GM18951 (cell line): ENCODE data around the gene NDUFS1.
"Not testable (repeated sequence)": the region's sequence is repeated elsewhere in the genome, so short reads cannot be mapped to it uniquely, and the experiment has no call there.

Experiments used
- POLR2A ChIP-seq: IDR thresholded peaks from 4 replicates; pipeline ENCODE4 v1.6.1; 2011; ENCODE audit warnings: mild to moderate bottlenecking; ENCODE audit not compliant: insufficient read length, insufficient read depth; ENCODE audit errors: extremely low read depth
- in situ Hi-C: fragments of 300-500 bp; cut with MboI; formaldehyde crosslinking; loops from one replicate; pipeline ENCODE4 v1.12.0; 2022; ENCODE audit warnings: low sequenced_read_pairs, mixed read lengths, inconsistent platforms; ENCODE audit not compliant: unreplicated experiment

NDUFS1 gene

DNA sequence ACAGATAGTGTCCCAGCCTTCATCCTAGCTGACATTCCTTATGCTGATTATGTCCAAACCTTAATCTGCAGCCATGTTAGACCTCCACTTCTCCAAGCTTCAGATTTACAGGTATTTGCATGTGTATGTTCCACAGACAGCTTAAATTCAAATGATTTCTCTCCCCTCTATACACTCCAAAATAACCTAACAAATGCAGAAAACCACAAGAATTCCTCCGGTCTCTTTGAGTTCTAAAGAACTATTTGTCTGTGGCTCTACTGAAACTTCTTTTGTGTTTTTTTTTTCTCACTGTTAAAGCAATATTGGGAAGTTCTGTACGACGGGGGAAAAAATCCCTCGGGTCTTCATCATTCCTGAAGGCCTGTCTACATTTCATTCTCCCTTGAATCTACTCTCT lies 8.6 kb downstream of the NDUFS1 start:
- no peak for TF ChIP-seq POLR2A
- in situ Hi-C loops: no loop called here

DNA sequence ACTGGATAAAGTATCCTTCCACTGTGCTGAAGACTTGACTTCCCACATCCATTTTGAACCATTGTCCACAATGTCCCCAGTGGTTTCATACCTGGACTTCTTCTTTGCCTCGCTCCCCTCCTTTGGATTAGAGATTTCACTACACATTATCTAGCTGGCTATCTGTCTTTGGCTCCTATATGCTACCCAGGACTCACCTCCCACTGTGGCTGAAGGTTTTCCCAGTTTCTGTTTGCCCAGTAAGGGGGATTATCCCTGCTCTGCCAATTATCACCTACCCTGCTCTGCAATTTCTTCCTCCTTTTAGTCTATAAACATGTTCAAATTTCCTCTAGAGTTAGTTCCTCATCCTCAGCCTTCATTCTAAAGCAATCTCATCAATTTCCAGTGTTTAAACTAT lies 9.1 kb downstream of the NDUFS1 start:
- in situ Hi-C loops: no loop called here
- TF ChIP-seq POLR2A: no peak

DNA sequence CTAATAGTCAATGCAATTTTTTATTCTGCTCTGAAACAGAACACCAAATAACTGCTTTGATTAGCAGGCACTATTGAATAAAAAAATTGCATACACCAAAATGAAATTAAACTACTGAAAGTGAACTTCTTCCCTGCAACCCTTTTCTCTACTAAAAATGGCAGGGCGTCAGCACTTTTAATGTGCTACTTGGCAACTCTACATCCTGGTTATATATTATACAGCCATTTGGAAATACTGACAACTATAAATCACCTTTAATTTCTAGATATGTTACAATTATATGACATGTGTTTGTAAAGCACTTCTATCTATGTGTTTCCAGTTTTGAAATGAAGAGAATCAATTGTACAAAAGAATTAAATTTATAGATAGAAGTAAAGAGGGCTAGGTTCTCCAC lies 9.9 kb downstream of the NDUFS1 start:
- TF ChIP-seq POLR2A: no peak
- in situ Hi-C loops: no loop called here

DNA sequence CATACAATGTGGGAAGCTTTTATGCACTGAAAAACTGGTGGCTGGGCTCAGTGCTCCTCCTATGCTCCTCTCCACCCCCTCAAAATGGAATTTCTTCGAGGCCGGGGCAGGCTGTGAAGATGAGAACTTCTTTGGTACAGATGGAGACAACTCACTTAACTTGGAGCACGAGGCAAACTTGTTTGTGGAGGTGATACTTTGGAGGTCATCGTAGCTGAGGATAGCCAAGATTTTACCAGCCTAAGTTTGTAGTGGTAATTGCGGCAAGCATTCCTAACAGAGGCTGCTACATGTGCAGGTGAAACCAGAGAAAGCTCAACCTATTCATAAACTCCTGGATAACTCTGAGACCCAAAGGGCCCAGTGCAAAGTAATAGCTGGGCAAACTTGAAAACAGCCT lies 13.6 kb downstream of the NDUFS1 start:
- in situ Hi-C loops: no loop called here
- TF ChIP-seq POLR2A: no peak

DNA sequence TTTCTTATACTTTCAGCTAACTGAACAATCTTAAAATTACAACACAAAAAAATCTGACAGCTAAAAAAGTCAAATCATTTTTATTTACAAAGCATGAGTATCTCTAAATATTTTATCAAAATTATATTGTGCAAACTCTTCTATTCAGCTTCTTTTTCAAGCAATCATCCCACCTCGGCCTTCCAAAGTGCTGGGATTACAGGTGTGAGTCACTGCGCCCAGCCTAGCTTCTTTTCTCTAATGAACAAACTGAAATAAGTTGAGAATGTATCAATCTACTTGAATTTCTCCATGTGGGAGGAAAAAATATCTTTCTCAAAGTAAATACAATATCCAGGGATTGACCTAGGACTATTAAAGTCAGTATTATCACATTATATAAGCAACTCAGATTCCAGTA lies 14.9 kb downstream of the NDUFS1 start:
- in situ Hi-C loops: no loop called here

DNA sequence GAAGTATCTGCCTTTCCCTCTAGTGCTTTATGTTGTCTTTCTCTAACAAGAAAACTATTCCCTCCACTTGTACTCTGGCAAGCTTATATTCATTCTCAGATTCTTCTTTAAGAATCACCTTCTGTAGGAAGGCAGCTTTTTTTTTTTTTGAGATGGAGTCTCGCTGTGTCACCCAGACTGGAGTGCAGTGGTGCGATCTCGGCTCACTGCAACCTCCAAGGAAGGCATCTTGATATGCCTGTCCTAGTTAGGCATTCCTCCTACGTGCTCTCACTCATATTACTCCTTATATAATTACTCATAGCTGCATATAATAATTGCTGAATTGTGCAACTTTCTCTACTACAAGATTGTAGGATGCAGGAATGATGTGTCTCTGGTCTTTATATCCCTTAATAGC lies 15.8 kb downstream of the NDUFS1 start:
- in situ Hi-C loops: no loop called here
- TF ChIP-seq POLR2A: no peak

More for the DNA sequence above, 14.9 kb downstream of the NDUFS1 start:
- no peak for TF ChIP-seq POLR2A

DNA sequence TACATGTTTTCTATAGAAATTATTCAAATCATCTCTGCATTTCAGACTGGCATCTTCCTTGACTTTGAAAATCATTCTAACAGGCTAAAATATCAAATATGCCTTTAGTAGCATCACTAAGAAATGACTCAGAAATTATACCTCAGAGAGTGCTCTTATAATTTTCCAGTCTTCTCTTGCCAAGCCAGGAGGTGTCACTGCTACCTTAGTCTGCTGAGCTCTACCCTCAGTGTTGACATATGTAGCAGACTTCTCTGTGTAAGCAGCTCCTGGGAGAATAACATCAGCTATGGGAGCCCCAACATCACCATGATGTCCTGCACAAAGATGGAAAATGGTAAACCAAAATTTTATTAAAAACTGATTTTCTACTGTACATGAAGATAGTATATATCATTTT lies 31.6 kb downstream of the NDUFS1 start:
- no peak for TF ChIP-seq POLR2A
- in situ Hi-C loops: no loop called here

DNA sequence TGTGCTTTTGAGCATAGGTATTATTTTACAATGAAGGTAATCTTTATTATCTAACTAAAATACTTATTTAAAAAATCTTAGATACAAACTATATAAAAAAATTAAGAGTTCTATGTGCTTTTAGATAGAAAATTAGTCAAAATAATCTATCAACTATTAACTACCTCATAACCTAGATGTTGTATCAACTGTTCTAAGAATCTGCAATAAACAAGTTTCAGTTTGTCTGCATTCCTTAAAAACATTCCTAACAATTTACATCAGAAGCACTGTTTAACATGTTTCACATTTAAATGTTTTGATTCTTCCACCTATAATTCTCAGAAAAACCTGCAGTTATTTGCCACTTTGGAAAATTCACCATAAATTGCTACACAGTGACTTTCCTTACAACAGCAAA lies 33.3 kb downstream of the NDUFS1 start:
- in situ Hi-C loops: no loop called here
- no peak for TF ChIP-seq POLR2A

DNA sequence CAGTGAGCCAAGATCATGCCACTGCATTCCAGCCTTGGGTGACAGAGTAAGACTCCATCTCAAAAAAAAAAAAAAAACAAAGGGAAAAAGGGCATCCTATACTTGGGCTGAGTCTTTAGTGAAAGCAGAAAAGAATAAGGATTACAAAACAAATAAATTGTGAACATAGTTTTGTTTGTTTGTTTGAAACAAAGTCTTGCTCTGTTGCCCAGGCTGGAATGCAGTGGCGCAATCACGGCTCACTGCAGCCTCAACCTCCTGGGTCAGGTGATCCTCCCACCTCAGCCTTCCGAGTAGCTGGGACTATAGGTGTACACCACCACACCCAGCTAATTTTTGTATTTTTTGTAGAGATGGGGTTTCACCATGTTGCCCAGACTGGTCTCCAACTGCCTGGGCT lies 36.7 kb downstream of the NDUFS1 start:
- in situ Hi-C loops: not testable (repeated sequence)

DNA sequence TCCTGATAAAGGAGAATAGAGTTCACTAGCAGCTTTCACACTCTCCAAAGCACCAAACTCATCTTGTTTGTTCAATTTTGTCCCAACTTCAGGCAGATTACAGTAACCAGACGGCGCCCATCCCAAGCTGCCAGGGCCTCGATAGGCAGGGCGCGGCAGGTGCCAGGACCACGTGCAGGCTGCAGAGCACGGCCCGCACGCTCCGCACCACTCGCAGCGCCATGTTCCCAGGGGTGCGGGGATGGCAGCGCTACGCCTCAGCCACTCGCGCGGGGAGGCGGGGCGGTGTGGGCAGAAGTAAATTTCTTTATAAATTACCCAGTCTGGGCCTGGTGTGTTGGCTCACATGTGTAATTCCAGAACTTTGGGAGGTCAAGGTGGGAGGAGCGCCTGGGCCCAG lies 43.0 kb downstream of the NDUFS1 start:
- in situ Hi-C loops: no loop called here

DNA sequence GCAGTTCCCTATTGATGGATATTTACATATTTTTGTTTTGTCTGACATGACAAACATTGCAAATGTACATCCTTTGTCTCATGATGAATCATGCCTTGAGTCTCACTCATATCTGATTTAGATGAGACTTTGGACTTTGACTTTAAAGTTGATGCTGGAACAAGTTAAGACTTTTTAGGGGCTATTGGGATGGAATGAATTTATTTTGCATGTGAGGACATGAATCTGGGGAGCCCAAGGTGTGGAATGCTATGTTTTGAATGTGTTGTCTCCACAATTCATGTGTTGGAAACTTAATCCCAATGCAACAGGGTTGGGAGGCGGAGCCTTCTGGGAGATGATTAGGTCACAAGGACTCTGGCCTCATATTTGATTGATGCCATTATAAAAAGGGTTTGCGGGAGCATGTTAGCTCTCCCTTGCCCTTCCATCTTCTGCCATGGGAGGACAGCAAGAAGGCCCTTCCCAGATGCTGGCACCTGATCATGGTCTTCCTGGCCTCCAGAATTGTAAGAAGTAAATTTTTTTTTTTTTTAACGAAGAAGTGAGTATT lies 44.1 kb downstream of the NDUFS1 start:
- in situ Hi-C loops: no loop called here
- no peak for TF ChIP-seq POLR2A

More for the DNA sequence above, 43.0 kb downstream of the NDUFS1 start:
- no peak for TF ChIP-seq POLR2A

DNA sequence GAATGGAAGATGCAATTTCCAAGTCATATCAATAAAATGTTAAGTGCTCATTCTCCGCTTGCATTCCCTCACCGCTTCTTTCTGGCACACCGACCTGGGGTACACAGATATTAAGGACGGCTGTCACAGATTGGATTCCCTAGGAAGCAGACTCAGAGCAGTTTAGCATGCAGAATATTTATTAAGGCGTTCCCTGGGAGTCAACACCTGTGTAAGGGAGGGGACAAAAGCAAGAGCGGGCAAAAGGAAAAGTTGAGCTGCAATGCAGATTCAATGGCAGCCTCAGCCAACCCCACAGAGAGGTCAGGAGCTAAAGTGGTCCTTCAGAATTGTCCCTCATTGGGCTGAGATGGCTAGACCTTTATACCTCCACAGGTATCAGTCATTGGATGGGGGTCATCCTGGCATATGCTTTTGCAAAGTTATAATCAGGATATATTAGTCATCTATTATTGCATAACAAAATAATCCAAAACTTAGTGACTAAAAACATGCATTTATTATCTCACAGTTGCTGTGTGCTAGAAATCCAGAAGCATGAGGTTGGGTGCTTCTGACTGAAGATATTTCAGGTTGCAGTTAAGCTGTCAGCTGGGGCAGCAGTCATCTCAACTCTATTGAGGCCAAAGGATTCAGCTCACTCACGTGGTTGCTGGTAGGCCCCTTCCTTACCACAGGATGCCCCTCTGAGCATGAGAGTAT lies 46.2 kb downstream of the NDUFS1 start:
- TF ChIP-seq POLR2A: no peak
- in situ Hi-C loops: no loop called here

DNA sequence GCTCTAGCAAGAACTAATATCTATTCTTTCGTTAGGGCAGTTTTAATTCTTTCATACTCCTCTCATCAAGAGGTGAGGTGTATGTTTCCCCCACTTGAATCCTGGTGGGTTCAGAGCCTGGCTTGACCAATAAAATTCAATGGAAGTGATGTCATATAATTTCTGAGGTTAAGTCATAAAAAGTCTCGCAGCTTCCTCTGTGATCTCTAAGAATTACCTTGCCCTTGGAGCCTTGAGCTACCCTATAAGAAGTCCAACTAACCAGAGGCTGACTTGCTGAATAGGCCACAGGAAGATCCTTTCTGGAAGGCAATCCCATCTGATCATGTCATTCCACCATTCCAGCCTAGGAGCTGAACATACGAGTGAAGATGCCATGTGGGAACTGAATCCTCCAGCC lies 47.1 kb downstream of the NDUFS1 start:
- in situ Hi-C loops: no loop called here
- no peak for TF ChIP-seq POLR2A

DNA sequence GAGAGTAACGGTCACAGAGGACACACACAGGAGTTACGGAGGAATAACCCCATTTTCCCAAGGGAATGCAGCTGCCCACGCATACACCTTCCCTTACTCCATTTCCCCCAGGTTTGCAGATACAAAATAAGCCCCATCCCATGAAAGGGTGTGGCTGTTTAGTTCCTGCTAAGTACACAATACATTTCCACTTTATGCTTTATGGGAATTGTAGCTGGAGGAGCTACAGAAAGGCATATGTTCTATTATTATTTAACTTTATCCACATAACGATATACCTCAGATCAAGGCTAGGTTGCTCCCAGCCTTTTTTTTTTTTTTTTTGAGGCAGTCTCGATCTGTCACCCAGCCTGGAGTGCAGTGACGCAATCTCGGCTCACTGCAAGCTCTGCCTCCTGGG lies 50.5 kb downstream of the NDUFS1 start:
- in situ Hi-C loops: no loop called here
- no peak for TF ChIP-seq POLR2A

DNA sequence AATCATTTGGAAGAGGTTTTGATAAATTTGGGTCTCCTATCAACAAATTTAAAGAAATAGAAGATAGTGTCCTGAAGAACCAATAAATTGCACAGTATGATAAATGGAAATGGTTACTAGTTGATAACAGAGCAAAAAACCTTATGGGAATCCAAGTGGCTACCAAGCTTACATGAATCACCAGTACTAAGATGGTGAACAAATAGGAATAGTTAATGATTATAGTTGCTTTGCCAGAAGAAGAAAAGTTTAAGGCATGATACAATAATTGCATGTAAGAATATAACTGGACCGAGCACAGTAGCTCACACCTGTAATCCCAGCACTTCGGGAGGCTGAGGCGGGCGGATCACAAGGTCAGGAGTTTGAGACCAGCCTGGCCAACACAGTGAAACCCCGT lies 53.7 kb downstream of the NDUFS1 start:
- no peak for TF ChIP-seq POLR2A
- in situ Hi-C loops: no loop called here
